Astrocyte of the spinal cord (primary cell): ENCODE results near the gene PLEKHO1.

Source experiments
- DNase-seq: peaks from one replicate; pipeline ENCODE4 v3.0.0; 2011; ENCODE audit warnings: low read depth, low spot score
- H3K4me3 ChIP-seq: 2 replicates; pipeline ENCODE4 v1.5.1; 2011; ENCODE audit warnings: low read depth, mild to moderate bottlenecking, low read length, moderate library complexity
- CTCF ChIP-seq: IDR thresholded peaks from 2 replicates; pipeline ENCODE4 v1.5.1; 2012; ENCODE audit warnings: low read depth, mild to moderate bottlenecking, low read length, inconsistent platforms
- in situ Hi-C: cut with HindIII; loops from 2 replicates; pipeline ENCODE4 v1.10.0; 2017; ENCODE audit warnings: low sequenced_read_pairs

Gene PLEKHO1

GRCh38 chr1:150161747-150162581 is 12.2 kb downstream of the PLEKHO1 start:
- H3K4me3 ChIP-seq = no peak overlapping the region
- in situ Hi-C loops = no loop called here
- peak; percentile 51 for DNase-seq
- peak; percentile 29 for TF ChIP-seq CTCF

GRCh38 chr1:150162582-150162861 is 12.8 kb downstream of the PLEKHO1 start:
- in situ Hi-C loops = no loop called here
- no peak for TF ChIP-seq CTCF
- no peak for DNase-seq
- peak overlapping the region; percentile 13 for H3K4me3 ChIP-seq

- DNase-seq = peak; percentile 100
- in situ Hi-C loops = no loop called here
- TF ChIP-seq CTCF = peak; percentile 4
- peak overlapping the region; percentile 13 for H3K4me3 ChIP-seq
Measured at GRCh38 chr1:150162862-150163706, 13.4 kb downstream of the PLEKHO1 start.

GRCh38 chr1:150164224-150164623 is 14.5 kb downstream of the PLEKHO1 start:
- no peak for TF ChIP-seq CTCF
- in situ Hi-C loops = no loop called here
- no peak overlapping the region for H3K4me3 ChIP-seq
- DNase-seq = no peak

GRCh38 chr1:150164779-150165178 is 15.1 kb downstream of the PLEKHO1 start:
- DNase-seq = peak; percentile 67
- in situ Hi-C loops = no loop called here
- H3K4me3 ChIP-seq = no peak overlapping the region
- TF ChIP-seq CTCF = no peak

GRCh38 chr1:150165622-150166612 is 16.2 kb downstream of the PLEKHO1 start:
- in situ Hi-C loops = no loop called here
- peak; percentile 61 for DNase-seq
- no peak overlapping the region for H3K4me3 ChIP-seq
- TF ChIP-seq CTCF = peak; percentile 90
